Gastrocnemius medialis (tissue), 4 donors: ENCODE results near the gene IKZF3. TPM values are rescaled to one million over a fixed set of nuclear protein-coding genes. Genes with fewer than 3 reads are reported as not detected.
"Not testable (repeated sequence)": the region's sequence is repeated elsewhere in the genome, so short reads cannot be mapped to it uniquely, and the experiment has no call there.

Experiments used
- ATAC-seq, 2 donors: fragments of 150-250 bp; one replicate each; pipeline ENCODE4 v1.9.1; 2016
- DNase-seq, 2 donors: peaks; one replicate each; pipeline ENCODE4 v3.0.0-alpha.2; 2019
- H3K27ac ChIP-seq, 4 donors: fragments of 200-600 bp; sonication (generic); 1 replicate in 1 of 4; 2 replicates in 3 of 4; pipeline ENCODE4 v1.5.1; 2016 to 2018; ENCODE audit warnings: mild to moderate bottlenecking in 2 of 4, moderate library complexity in 1 of 4
- H3K27me3 ChIP-seq, 3 donors: fragments of 200-600 bp; sonication (generic) in 2 of 3; 1 replicate in 1 of 3; 2 replicates in 2 of 3; pipeline versions ENCODE4 v1.5.1 to v1.6.0; 2016 to 2019; ENCODE audit warnings: mild to moderate bottlenecking in 1 of 3, moderate library complexity in 1 of 3
- H3K36me3 ChIP-seq, 2 donors: fragments of 200-600 bp; sonication (generic) in 1 of 2; one replicate each; pipeline ENCODE4 v1.5.1; 2017 to 2018
- H3K4me1 ChIP-seq, 2 donors: fragments of 200-600 bp; sonication (generic) in 1 of 2; one replicate each; pipeline ENCODE4 v1.5.1; 2016 to 2017; ENCODE audit warnings: mild to moderate bottlenecking in 2 of 2
- H3K4me3 ChIP-seq, 4 donors: fragments of 200-600 bp; sonication (generic) in 3 of 4; 1 replicate in 1 of 4; 2 replicates in 3 of 4; pipeline ENCODE4 v1.5.1; 2016 to 2019; ENCODE audit warnings: mild to moderate bottlenecking in 2 of 4
- H3K9me3 ChIP-seq, 3 donors: fragments of 200-600 bp; sonication (generic) in 2 of 3; 1 replicate in 1 of 3; 2 replicates in 2 of 3; pipeline ENCODE4 v1.5.1; 2016 to 2019
- POLR2A ChIP-seq, 2 donors: fragments of 450-650 bp; IDR thresholded peaks; one replicate each; pipeline ENCODE4 v1.6.1; 2017; ENCODE audit warnings: antibody characterized with exemption in 2 of 2, mild to moderate bottlenecking in 2 of 2, moderate library complexity in 2 of 2
- in situ Hi-C, 4 donors: fragments of 200-750 bp; cut with MboI; loops; one replicate each; pipeline versions ENCODE4 v1.15.0 to v1.8.0; 2017; ENCODE audit warnings: low sequenced_read_pairs in 4 of 4
- intact Hi-C: fragments of 100-400 bp; cut with DNase I; formaldehyde crosslinking; loops from one replicate; pipeline ENCODE4 v1.15.1; 2023; ENCODE audit warnings: low total_unique reads
- total RNA-seq, 4 donors: library from RNA; depleted of rRNA; stranded (reverse); fragments of >200 nt; gene quantifications; one replicate each; pipeline versions ENCODE4 v1.1.0 to v1.2.3, GENCODE V29; 2016
- TF ChIP-seq, protein P1 (sequence below), 5 experiments: fragments of 450-650 bp in 3 of 5; fragments of 200-600 bp in 2 of 5; sonication (generic) in 2 of 5; IDR thresholded peaks in 4 of 5; conservative IDR thresholded peaks in 1 of 5; 1 replicate in 4 of 5; 2 replicates in 1 of 5; pipeline ENCODE4 v1.5.1; 2016 to 2019; ENCODE audit warnings: antibody characterized with exemption in 5 of 5, mild to moderate bottlenecking in 3 of 5, moderate library complexity in 3 of 5

Gene IKZF3
- total RNA-seq, 4 donors from 2014 or later, result 0.07 to 0.88 (median 0.34) TPM

DNA sequence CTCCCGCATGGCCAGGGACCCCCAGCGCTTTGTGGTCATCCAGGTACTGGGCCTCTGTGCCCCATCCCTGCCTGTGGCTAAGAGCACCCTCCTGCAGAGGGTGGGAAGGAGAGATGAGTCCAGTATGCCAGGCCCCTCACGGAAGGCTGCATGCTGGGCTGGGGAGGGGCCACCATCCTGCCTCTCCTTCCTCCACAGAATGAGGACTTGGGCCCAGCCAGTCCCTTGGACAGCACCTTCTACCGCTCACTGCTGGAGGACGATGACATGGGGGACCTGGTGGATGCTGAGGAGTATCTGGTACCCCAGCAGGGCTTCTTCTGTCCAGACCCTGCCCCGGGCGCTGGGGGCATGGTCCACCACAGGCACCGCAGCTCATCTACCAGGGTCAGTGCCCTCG lies 137.5 kb downstream of the IKZF3 start:
- TF ChIP-seq POLR2A (IDR thresholded peaks at IDR 0.05), result no peak
- TF ChIP-seq, protein P1, sequence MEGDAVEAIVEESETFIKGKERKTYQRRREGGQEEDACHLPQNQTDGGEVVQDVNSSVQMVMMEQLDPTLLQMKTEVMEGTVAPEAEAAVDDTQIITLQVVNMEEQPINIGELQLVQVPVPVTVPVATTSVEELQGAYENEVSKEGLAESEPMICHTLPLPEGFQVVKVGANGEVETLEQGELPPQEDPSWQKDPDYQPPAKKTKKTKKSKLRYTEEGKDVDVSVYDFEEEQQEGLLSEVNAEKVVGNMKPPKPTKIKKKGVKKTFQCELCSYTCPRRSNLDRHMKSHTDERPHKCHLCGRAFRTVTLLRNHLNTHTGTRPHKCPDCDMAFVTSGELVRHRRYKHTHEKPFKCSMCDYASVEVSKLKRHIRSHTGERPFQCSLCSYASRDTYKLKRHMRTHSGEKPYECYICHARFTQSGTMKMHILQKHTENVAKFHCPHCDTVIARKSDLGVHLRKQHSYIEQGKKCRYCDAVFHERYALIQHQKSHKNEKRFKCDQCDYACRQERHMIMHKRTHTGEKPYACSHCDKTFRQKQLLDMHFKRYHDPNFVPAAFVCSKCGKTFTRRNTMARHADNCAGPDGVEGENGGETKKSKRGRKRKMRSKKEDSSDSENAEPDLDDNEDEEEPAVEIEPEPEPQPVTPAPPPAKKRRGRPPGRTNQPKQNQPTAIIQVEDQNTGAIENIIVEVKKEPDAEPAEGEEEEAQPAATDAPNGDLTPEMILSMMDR (IDR thresholded peaks at IDR 0.05 in 4 of 5, conservative IDR thresholded peaks at IDR 0.05 in 1 of 5), result no peak
- in situ Hi-C loops (no loop called here), intact Hi-C loops (no loop called here)
- ATAC-seq (no peak), DNase-seq (no peak)
- Histone ChIP-seq H3K9me3 (no peaks in the 10 kb centered on the region), H3K4me3 (no peak overlapping the region), H3K36me3 (peaks cover 0 to 26% of the 10 kb centered on the region in 2 donors), H3K27me3 (no peaks in the 10 kb centered on the region), H3K4me1 (peaks cover 7 to 9% of the 10 kb centered on the region in 2 donors), H3K27ac (no peak overlapping the region)

DNA sequence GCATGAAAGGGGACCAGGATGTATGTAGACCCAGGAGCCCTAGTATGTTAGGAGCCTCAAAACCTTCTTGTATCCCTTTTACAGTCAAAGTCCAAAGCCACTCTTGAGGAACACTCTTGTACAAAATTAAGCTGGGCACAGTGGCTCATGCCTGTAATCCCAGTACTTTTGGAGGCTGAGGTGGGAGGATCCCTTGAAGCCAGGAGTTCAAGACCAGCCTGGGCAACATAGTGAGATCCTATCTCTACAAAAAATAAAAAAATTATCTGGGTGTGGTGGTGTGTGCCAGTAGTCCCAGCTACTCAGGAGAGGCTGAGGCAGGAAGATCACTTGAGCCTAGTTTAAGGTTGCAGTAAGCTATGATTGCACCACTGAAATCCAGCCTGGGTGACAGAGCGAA lies 138.2 kb downstream of the IKZF3 start:
- H3K27ac ChIP-seq, in situ Hi-C loops, H3K27me3 ChIP-seq, DNase-seq, ATAC-seq, H3K4me3 ChIP-seq, H3K9me3 ChIP-seq, H3K4me1 ChIP-seq, intact Hi-C loops: not testable (repeated sequence)
- peaks cover 0 to 26% of the 10 kb centered on the region in 2 donors for H3K36me3 ChIP-seq

DNA sequence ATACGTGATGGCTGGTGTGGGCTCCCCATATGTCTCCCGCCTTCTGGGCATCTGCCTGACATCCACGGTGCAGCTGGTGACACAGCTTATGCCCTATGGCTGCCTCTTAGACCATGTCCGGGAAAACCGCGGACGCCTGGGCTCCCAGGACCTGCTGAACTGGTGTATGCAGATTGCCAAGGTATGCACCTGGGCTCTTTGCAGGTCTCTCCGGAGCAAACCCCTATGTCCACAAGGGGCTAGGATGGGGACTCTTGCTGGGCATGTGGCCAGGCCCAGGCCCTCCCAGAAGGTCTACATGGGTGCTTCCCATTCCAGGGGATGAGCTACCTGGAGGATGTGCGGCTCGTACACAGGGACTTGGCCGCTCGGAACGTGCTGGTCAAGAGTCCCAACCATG lies 139.4 kb downstream of the IKZF3 start:
- no peaks in the 10 kb centered on the region for H3K9me3 ChIP-seq
- in situ Hi-C loops (no loop called here), intact Hi-C loops (no loop called here)
- H3K36me3 ChIP-seq, result peaks cover 0 to 26% of the 10 kb centered on the region in 2 donors
- DNase-seq (no peak), ATAC-seq (no peak)
- H3K27ac ChIP-seq, result no peak overlapping the region
- no peak for TF ChIP-seq POLR2A (IDR thresholded peaks at IDR 0.05)
- TF ChIP-seq, protein P1 (IDR thresholded peaks at IDR 0.05 in 4 of 5, conservative IDR thresholded peaks at IDR 0.05 in 1 of 5), result no peak
- no peaks in the 10 kb centered on the region for H3K27me3 ChIP-seq
- H3K4me3 ChIP-seq, result no peak overlapping the region
- H3K4me1 ChIP-seq, result peaks cover 4 to 6% of the 10 kb centered on the region in 2 donors

DNA sequence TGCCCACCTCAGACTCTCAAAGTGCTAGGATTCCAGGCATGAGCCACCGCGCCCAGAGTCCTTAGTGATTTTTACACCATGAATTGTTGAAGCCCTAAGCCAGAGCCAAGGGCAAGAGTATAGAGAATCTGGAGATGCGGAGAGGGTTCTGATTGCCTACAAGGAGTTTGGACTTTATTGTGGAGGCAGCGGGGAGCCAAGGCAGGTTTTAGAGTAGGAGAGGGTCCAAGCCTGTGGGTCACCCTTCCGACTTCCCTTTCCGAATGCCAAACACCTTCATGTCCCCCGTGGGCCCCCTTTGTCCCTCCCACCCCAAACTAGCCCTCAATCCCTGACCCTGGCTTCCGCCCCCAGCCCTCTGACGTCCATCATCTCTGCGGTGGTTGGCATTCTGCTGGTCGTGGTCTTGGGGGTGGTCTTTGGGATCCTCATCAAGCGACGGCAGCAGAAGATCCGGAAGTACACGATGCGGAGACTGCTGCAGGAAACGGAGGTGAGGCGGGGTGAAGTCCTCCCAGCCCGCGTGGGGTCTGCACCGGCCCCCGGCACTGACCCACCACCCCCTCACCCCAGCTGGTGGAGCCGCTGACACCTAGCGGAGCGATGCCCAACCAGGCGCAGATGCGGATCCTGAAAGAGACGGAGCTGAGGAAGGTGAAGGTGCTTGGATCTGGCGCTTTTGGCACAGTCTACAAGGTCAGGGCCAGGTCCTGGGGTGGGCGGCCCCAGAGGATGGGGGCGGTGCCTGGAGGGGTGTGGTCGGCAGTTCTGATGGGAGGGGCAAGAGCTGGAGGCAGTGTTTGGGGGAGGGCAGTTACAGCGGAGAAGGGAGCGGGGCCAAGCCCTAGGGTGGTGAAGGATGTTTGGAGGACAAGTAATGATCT lies 140.9 kb downstream of the IKZF3 start:
- intact Hi-C loops, result no loop called here
- Histone ChIP-seq H3K4me1 (no peaks in the 10 kb centered on the region), H3K4me3 (no peak overlapping the region), H3K36me3 (peaks cover 0 to 15% of the 10 kb centered on the region in 2 donors), H3K9me3 (no peaks in the 10 kb centered on the region), H3K27ac (no peak overlapping the region), H3K27me3 (no peaks in the 10 kb centered on the region)
- no peak for ATAC-seq
- in situ Hi-C loops, result no loop called here
- no peak for DNase-seq
- TF ChIP-seq POLR2A (IDR thresholded peaks at IDR 0.05), result no peak
- TF ChIP-seq, protein P1 (IDR thresholded peaks at IDR 0.05 in 4 of 5, conservative IDR thresholded peaks at IDR 0.05 in 1 of 5), result no peak

DNA sequence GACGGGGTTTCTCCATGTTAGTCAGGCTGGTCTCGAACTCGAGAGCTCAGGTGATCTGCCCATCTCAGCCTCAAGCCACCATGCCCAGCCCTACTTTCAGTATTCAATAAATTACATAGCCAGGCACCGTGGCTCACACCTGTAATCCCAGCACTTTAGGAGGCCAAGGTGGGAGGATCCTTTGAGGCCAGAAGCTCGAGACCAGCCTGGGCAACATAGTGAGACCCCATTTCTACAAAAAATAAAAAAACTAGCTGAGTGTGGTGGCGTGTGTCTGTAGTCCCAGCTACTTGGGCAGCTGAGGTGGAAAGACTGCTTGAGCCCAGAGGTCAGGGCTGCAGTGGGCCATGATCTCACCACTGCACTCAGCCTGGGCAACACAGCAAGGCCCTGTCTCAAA lies 142.0 kb downstream of the IKZF3 start:
- in situ Hi-C loops (no loop called here), intact Hi-C loops (no loop called here)
- H3K4me1 ChIP-seq, result peaks cover 2% of the 10 kb centered on the region in 2 donors
- no peaks in the 10 kb centered on the region for H3K27me3 ChIP-seq
- DNase-seq (no peak), ATAC-seq (no peak)
- no peaks in the 10 kb centered on the region for H3K9me3 ChIP-seq
- H3K4me3 ChIP-seq, result no peak overlapping the region
- no peak for TF ChIP-seq POLR2A (IDR thresholded peaks at IDR 0.05)
- TF ChIP-seq, protein P1 (IDR thresholded peaks at IDR 0.05 in 4 of 5, conservative IDR thresholded peaks at IDR 0.05 in 1 of 5), result no peak
- H3K36me3 ChIP-seq, result peaks cover 0 to 4% of the 10 kb centered on the region in 2 donors
- no peak overlapping the region for H3K27ac ChIP-seq
